IPS-15b (cell line): ENCODE results near the gene USP20.

ENCODE experiments used
- H3K27me3 ChIP-seq: one replicate; pipeline ENCODE4 v1.6.1; 2013; ENCODE audit warnings: low read length; ENCODE audit not compliant: control insufficient read depth, insufficient read depth
- H3K36me3 ChIP-seq: one replicate; pipeline ENCODE4 v1.6.1; 2013; ENCODE audit warnings: low read length; ENCODE audit not compliant: control insufficient read depth, insufficient read depth
- H3K4me1 ChIP-seq: one replicate; pipeline ENCODE4 v1.6.1; 2013; ENCODE audit warnings: mild to moderate bottlenecking, low read length; ENCODE audit not compliant: control insufficient read depth, insufficient read depth
- H3K4me3 ChIP-seq: one replicate; pipeline ENCODE4 v1.5.1; 2013; ENCODE audit warnings: low read depth, low read length
- H3K9ac ChIP-seq: one replicate; pipeline ENCODE4 v1.6.1; 2013; ENCODE audit warnings: low read depth, mild to moderate bottlenecking, low read length
- H3K9me3 ChIP-seq: one replicate; pipeline ENCODE4 v1.6.1; 2013; ENCODE audit warnings: mild to moderate bottlenecking, low read length; ENCODE audit not compliant: control insufficient read depth, insufficient read depth

USP20 gene

GRCh38 chr9:129826759-129827158 lies 8.5 kb upstream of the USP20 start:
- H3K9ac ChIP-seq: no peak overlapping the region
- H3K36me3 ChIP-seq: peaks cover 15% of the 10 kb centered on the region
- H3K27me3 ChIP-seq: no peaks in the 10 kb centered on the region
- no peak overlapping the region for H3K4me3 ChIP-seq
- H3K9me3 ChIP-seq: no peaks in the 10 kb centered on the region
- H3K4me1 ChIP-seq: no peaks in the 10 kb centered on the region

GRCh38 chr9:129828051-129828450 lies 7.2 kb upstream of the USP20 start:
- H3K9me3 ChIP-seq: no peaks in the 10 kb centered on the region
- H3K9ac ChIP-seq: no peak overlapping the region
- H3K4me3 ChIP-seq: no peak overlapping the region
- no peaks in the 10 kb centered on the region for H3K4me1 ChIP-seq
- H3K27me3 ChIP-seq: no peaks in the 10 kb centered on the region
- peaks cover 14% of the 10 kb centered on the region for H3K36me3 ChIP-seq

GRCh38 chr9:129828969-129829368 lies 6.3 kb upstream of the USP20 start:
- Histone ChIP-seq H3K4me3 (no peak overlapping the region), H3K36me3 (peaks cover 14% of the 10 kb centered on the region), H3K9me3 (no peaks in the 10 kb centered on the region), H3K27me3 (no peaks in the 10 kb centered on the region), H3K9ac (no peak overlapping the region), H3K4me1 (no peaks in the 10 kb centered on the region)

GRCh38 chr9:129832982-129833381 lies 2.3 kb upstream of the USP20 start:
- Histone ChIP-seq H3K9me3 (no peaks in the 10 kb centered on the region), H3K27me3 (no peaks in the 10 kb centered on the region), H3K4me1 (peaks cover 11% of the 10 kb centered on the region), H3K36me3 (peaks cover 14% of the 10 kb centered on the region), H3K9ac (no peak overlapping the region), H3K4me3 (no peak overlapping the region)

- H3K9me3 ChIP-seq: no peaks in the 10 kb centered on the region
- H3K4me1 ChIP-seq: peaks cover 15% of the 10 kb centered on the region
- peak overlapping the region; percentile 85 for H3K4me3 ChIP-seq
- peaks cover 6% of the 10 kb centered on the region for H3K36me3 ChIP-seq
- H3K27me3 ChIP-seq: no peaks in the 10 kb centered on the region
- H3K9ac ChIP-seq: peak overlapping the region; percentile 24
Observed at GRCh38 chr9:129834489-129835127, 650 bp upstream of the USP20 start.

GRCh38 chr9:129835860-129836223 lies 584 bp downstream of the USP20 start:
- Histone ChIP-seq H3K4me1 (peaks cover 15% of the 10 kb centered on the region), H3K36me3 (peaks cover 2% of the 10 kb centered on the region), H3K4me3 (peak overlapping the region; percentile 77)

GRCh38 chr9:129836311-129837007 lies 1.2 kb downstream of the USP20 start:
- H3K9me3 ChIP-seq: no peaks in the 10 kb centered on the region
- no peaks in the 10 kb centered on the region for H3K36me3 ChIP-seq
- H3K4me3 ChIP-seq: peak overlapping the region; percentile 77
- H3K9ac ChIP-seq: no peak overlapping the region
- H3K4me1 ChIP-seq: peaks cover 15% of the 10 kb centered on the region
- no peaks in the 10 kb centered on the region for H3K27me3 ChIP-seq

More at GRCh38 chr9:129835860-129836223, 584 bp downstream of the USP20 start:
- peak overlapping the region; percentile 47 for H3K9ac ChIP-seq
- no peaks in the 10 kb centered on the region for H3K27me3 ChIP-seq
- H3K9me3 ChIP-seq: no peaks in the 10 kb centered on the region

GRCh38 chr9:129838707-129839259 lies 3.5 kb downstream of the USP20 start:
- peaks cover 15% of the 10 kb centered on the region for H3K4me1 ChIP-seq
- H3K27me3 ChIP-seq: no peaks in the 10 kb centered on the region
- H3K9me3 ChIP-seq: no peaks in the 10 kb centered on the region
- no peak overlapping the region for H3K4me3 ChIP-seq
- no peak overlapping the region for H3K9ac ChIP-seq
- H3K36me3 ChIP-seq: no peaks in the 10 kb centered on the region

GRCh38 chr9:129839324-129840023 lies 4.2 kb downstream of the USP20 start:
- no peaks in the 10 kb centered on the region for H3K36me3 ChIP-seq
- no peak overlapping the region for H3K4me3 ChIP-seq
- H3K9ac ChIP-seq: no peak overlapping the region
- no peaks in the 10 kb centered on the region for H3K9me3 ChIP-seq
- H3K27me3 ChIP-seq: no peaks in the 10 kb centered on the region
- H3K4me1 ChIP-seq: peaks cover 15% of the 10 kb centered on the region

GRCh38 chr9:129840034-129840433 lies 4.8 kb downstream of the USP20 start:
- Histone ChIP-seq H3K9ac (no peak overlapping the region), H3K4me1 (peaks cover 15% of the 10 kb centered on the region), H3K9me3 (no peaks in the 10 kb centered on the region), H3K27me3 (no peaks in the 10 kb centered on the region), H3K36me3 (no peaks in the 10 kb centered on the region), H3K4me3 (no peak overlapping the region)

GRCh38 chr9:129841071-129841470 lies 5.8 kb downstream of the USP20 start:
- H3K4me3 ChIP-seq: no peak overlapping the region
- no peaks in the 10 kb centered on the region for H3K9me3 ChIP-seq
- H3K4me1 ChIP-seq: peaks cover 15% of the 10 kb centered on the region
- no peak overlapping the region for H3K9ac ChIP-seq
- H3K27me3 ChIP-seq: no peaks in the 10 kb centered on the region
- H3K36me3 ChIP-seq: no peaks in the 10 kb centered on the region
